Chondrocyte (in vitro differentiated cells): ENCODE measurements around the gene ARAP1. TPM values are rescaled to one million over a fixed set of nuclear protein-coding genes. Genes with fewer than 3 reads are reported as not detected.

Source experiments
- DNase-seq: peaks from one replicate; pipeline ENCODE4 v3.0.0; 2021; ENCODE audit warnings: mixed read lengths, low spot score
- H3K27ac Mint-ChIP-seq: one replicate; pipeline ENCODE4 v1.8.0; 2021; ENCODE audit warnings: mild to moderate bottlenecking, moderate library complexity, mixed read lengths; ENCODE audit not compliant: unreplicated experiment
- H3K27me3 Mint-ChIP-seq: 2 replicates; pipeline ENCODE4 v1.8.0; 2021; ENCODE audit warnings: low read depth, mixed read lengths
- H3K36me3 Mint-ChIP-seq: 2 replicates; pipeline ENCODE4 v1.8.0; 2021; ENCODE audit warnings: low read depth, mixed read lengths
- H3K4me1 Mint-ChIP-seq: 2 replicates; pipeline ENCODE4 v1.8.0; 2021; ENCODE audit warnings: low read depth, mild to moderate bottlenecking, mixed read lengths
- H3K4me3 Mint-ChIP-seq: one replicate; pipeline ENCODE4 v1.8.0; 2021; ENCODE audit warnings: mild to moderate bottlenecking, moderate library complexity, mixed read lengths; ENCODE audit not compliant: unreplicated experiment
- H3K9me3 Mint-ChIP-seq: 2 replicates; pipeline ENCODE4 v1.8.0; 2021; ENCODE audit warnings: low read depth, mixed read lengths
- CTCF ChIP-seq: fragments of 200-600 bp; sonication (generic); IDR thresholded peaks from 2 replicates; pipeline ENCODE4 v1.5.0; 2021; ENCODE audit warnings: antibody characterized with exemption, mild to moderate bottlenecking, moderate library complexity
- total RNA-seq: library from RNA; stranded (reverse); gene quantifications from 3 replicates; pipeline ENCODE4 v1.2.1, GENCODE V29; 2021

Gene ARAP1
- total RNA-seq, 1 donor from 2014 or later = 45.3 TPM

DNA sequence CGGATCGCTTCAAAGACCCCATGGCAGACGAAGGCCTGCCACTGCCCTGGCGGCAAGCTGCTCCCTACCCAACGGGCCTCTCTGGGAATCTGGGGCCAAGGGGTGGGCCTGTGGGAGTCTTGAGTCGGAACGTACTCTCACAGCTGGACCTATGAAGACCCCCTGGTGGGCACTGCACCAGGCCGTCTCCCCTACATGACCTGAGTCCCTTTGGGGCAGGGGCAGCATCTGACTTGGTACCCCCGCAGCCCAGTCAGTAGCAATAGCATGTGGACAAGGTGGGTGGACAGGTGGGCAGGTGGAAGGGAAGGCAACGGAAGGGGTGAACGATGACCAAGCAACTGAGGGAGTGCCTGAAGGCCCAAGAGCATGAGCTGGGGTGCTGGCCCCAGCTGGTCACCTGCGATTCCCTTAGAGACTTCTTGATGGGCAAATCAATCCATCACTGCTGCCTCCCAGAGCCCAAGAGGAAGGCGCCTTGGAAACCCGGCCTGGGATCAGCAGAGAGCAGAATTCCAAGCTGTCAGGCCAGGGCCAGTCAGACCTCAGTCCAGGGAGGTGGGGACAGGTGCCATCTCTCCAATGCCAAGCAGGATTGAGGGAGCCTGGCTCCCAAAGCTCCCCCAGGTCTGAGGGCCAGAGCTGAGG is 35.3 kb downstream of the ARAP1 start:
- no peaks in the 10 kb centered on the region for H3K27me3 Mint-ChIP-seq
- no peaks in the 10 kb centered on the region for H3K9me3 Mint-ChIP-seq
- no peak overlapping the region for H3K27ac Mint-ChIP-seq
- TF ChIP-seq CTCF = no peak
- H3K36me3 Mint-ChIP-seq = peaks cover 8% of the 10 kb centered on the region
- DNase-seq = no peak
- H3K4me1 Mint-ChIP-seq = peaks cover 28% of the 10 kb centered on the region
- no peak overlapping the region for H3K4me3 Mint-ChIP-seq

DNA sequence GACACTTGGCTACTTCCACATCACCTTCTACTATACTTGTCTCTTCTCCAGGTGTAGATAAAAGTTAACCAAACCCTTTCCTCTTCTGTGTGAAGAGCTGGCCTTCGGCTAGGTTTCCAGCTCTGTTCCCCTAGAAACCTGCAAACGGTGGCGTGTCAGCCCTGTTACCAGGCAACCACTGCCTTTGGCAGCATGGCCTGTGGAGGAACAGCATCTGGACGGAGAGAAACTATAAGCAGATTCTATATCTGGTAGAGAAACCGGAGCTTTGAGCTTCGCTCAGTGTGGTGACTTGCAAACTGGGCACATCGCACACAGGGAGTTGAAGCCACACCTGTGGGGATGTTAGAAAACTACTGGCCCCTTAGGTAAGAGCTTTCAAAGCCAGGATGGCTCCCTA is 35.9 kb downstream of the ARAP1 start:
- H3K27me3 Mint-ChIP-seq = no peaks in the 10 kb centered on the region
- H3K4me3 Mint-ChIP-seq = no peak overlapping the region
- H3K36me3 Mint-ChIP-seq = peaks cover 8% of the 10 kb centered on the region
- no peak overlapping the region for H3K27ac Mint-ChIP-seq
- peaks cover 21% of the 10 kb centered on the region for H3K4me1 Mint-ChIP-seq
- no peaks in the 10 kb centered on the region for H3K9me3 Mint-ChIP-seq
- no peak for DNase-seq
- no peak for TF ChIP-seq CTCF

DNA sequence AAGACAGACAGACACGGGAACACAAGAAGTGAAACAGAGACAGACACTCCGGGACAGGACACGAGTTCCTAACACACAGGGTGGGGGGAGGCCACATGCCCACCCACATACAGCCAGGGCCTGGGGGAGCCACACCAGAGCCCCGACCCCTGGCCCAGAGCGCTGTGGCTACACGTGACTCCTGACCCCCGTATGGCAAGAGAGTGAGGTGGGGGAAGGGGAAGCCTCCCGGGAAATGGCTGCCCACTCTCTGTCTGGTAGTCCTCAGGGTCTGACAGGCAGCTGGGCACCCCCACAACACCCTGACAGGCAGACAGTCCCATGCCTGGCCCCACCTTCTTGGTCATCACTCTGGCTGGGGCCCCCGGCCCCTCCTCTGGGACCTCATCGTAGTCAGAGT is 39.4 kb downstream of the ARAP1 start:
- no peak for DNase-seq
- TF ChIP-seq CTCF = no peak
- H3K27ac Mint-ChIP-seq = no peak overlapping the region
- H3K9me3 Mint-ChIP-seq = no peaks in the 10 kb centered on the region
- no peak overlapping the region for H3K4me3 Mint-ChIP-seq
- H3K36me3 Mint-ChIP-seq = peaks cover 29% of the 10 kb centered on the region
- H3K4me1 Mint-ChIP-seq = peaks cover 3% of the 10 kb centered on the region
- no peaks in the 10 kb centered on the region for H3K27me3 Mint-ChIP-seq

- no peak overlapping the region for H3K4me3 Mint-ChIP-seq
- H3K27ac Mint-ChIP-seq = no peak overlapping the region
- peaks cover 3% of the 10 kb centered on the region for H3K4me1 Mint-ChIP-seq
- no peaks in the 10 kb centered on the region for H3K9me3 Mint-ChIP-seq
- peaks cover 29% of the 10 kb centered on the region for H3K36me3 Mint-ChIP-seq
- DNase-seq = no peak
- no peak for TF ChIP-seq CTCF
- H3K27me3 Mint-ChIP-seq = no peaks in the 10 kb centered on the region
Observed at GRCh38 chr11:72712168-72712751, 39.9 kb downstream of the ARAP1 start.

- Mint-ChIP-seq H3K9me3 (no peaks in the 10 kb centered on the region), H3K4me1 (peaks cover 10% of the 10 kb centered on the region), H3K27me3 (no peaks in the 10 kb centered on the region), H3K36me3 (peaks cover 32% of the 10 kb centered on the region), H3K27ac (no peak overlapping the region), H3K4me3 (no peak overlapping the region)
- no peak for DNase-seq
- TF ChIP-seq CTCF = no peak
Observed at GRCh38 chr11:72711141-72711540, 41.1 kb downstream of the ARAP1 start.
